HepG2 (cell line): Measurements from ENCODE around the gene KRTAP10-2. TPM values are rescaled to one million over a fixed set of nuclear protein-coding genes. Genes with fewer than 3 reads are reported as not detected.

Source experiments
- ATAC-seq: fragments of 200-7000 bp; cut with Tn5 transposase; 3 replicates; pipeline ENCODE4 v1.9.1; 2020; ENCODE audit warnings: mild to moderate bottlenecking, moderate library complexity
- BruUV-seq: library from RNA; stranded (reverse); fragments of 400-500 nt; replicated peaks from 2 replicates; lab custom pipeline; 2021; lab: Mats Ljungman, UMichigan
- CTCF ChIA-PET: fragments of 300-600 bp; formaldehyde crosslinking; extraction: SDS; loops from one replicate; lab custom pipeline; 2021; ENCODE audit warnings: low total read pairs, inconsistent platforms, low intra/inter-chr PET ratio; lab: Yijun Ruan, JAX
- POLR2A ChIA-PET: fragments of 350-600 bp; sonication (Branson Sonifier 250); formaldehyde crosslinking; loops from one replicate; lab custom pipeline; 2020; ENCODE audit warnings: antibody characterized with exemption, inconsistent platforms; lab: Yijun Ruan, JAX
- DNase-seq: peaks from one replicate; pipeline ENCODE4 v3.0.0-alpha.2; 2015; ENCODE audit warnings: low spot score
- FAIRE-seq: peaks from 3 replicates; lab custom pipeline; 2011; peaks lifted over from hg19 to GRCh38; lab: Jason Lieb, UNC
- H2AFZ ChIP-seq: one replicate; pipeline ENCODE4 v1.6.1; 2011; ENCODE audit warnings: low read length, inconsistent platforms
- H3K27ac ChIP-seq: fragments of 300-600 bp; 3 replicates; pipeline ENCODE4 v1.8.0; 2011; ENCODE audit warnings: mixed run types, mild to moderate bottlenecking, mixed read lengths, low read length, inconsistent platforms; ENCODE audit not compliant: insufficient read depth; ENCODE audit errors: extremely low read length
- H3K27me3 ChIP-seq, 2 experiments: fragments of 200-600 bp in 1 of 2; 2 replicates in 1 of 2; 3 replicates in 1 of 2; pipeline versions ENCODE4 v1.6.0 to v1.8.0; 2011; ENCODE audit warnings: low read length in 2 of 2, mild to moderate bottlenecking in 2 of 2, moderate library complexity in 2 of 2, inconsistent platforms in 1 of 2; ENCODE audit not compliant: insufficient read depth in 2 of 2, control insufficient read depth in 1 of 2
- H3K36me3 ChIP-seq, 2 experiments: fragments of 200-600 bp in 1 of 2; replicated peaks in 1 of 2; 2 replicates in 1 of 2; 3 replicates in 1 of 2; pipeline versions ENCODE4 v1.5.1 to v1.8.0; 2011; ENCODE audit warnings: low read length in 2 of 2, inconsistent platforms in 1 of 2; ENCODE audit not compliant: insufficient read depth in 2 of 2, control insufficient read depth in 1 of 2
- H3K4me1 ChIP-seq: 2 replicates; pipeline ENCODE4 v1.5.1; 2012; ENCODE audit warnings: low read length, inconsistent platforms; ENCODE audit not compliant: insufficient read depth
- H3K4me2 ChIP-seq: 2 replicates; pipeline ENCODE4 v1.6.0; 2011; ENCODE audit warnings: low read depth, low read length, inconsistent platforms
- H3K4me3 ChIP-seq, 3 experiments: fragments of 200-600 bp in 1 of 3; sonication (generic), shearing (Covaris generic) in 1 of 3; replicated peaks in 1 of 3; 2 replicates each; pipeline ENCODE4 v1.5.1; 2011 to 2016; ENCODE audit warnings: low read length in 3 of 3, inconsistent platforms in 2 of 3, low read depth in 2 of 3, mild to moderate bottlenecking in 2 of 3, control low read depth in 1 of 3, mixed read lengths in 1 of 3; ENCODE audit not compliant: insufficient read depth in 1 of 3
- H3K79me2 ChIP-seq: one replicate; pipeline ENCODE4 v1.6.1; 2011; ENCODE audit warnings: low read length, inconsistent platforms; ENCODE audit not compliant: insufficient read depth
- H3K9ac ChIP-seq: 2 replicates; pipeline ENCODE4 v1.6.0; 2011; ENCODE audit warnings: mild to moderate bottlenecking, low read depth, low read length, inconsistent platforms; ENCODE audit not compliant: insufficient read depth
- H3K9me3 ChIP-seq: 2 replicates; pipeline ENCODE4 v1.5.1; 2012; ENCODE audit warnings: mild to moderate bottlenecking, low read length
- H4K20me1 ChIP-seq: 2 replicates; pipeline ENCODE4 v1.6.0; 2011; ENCODE audit warnings: inconsistent platforms, mild to moderate bottlenecking, low read length, moderate library complexity; ENCODE audit not compliant: insufficient read depth
- AGO1 ChIP-seq: fragments of 200-400 bp; formaldehyde crosslinking; IDR thresholded peaks from 2 replicates; pipeline ENCODE4 v1.6.1; 2017; ENCODE audit warnings: mild to moderate bottlenecking, low read depth, low read length, moderate library complexity; ENCODE audit not compliant: poor library complexity, severe bottlenecking
- AGO2 ChIP-seq: fragments of 200-400 bp; formaldehyde crosslinking; optimal IDR thresholded peaks from 2 replicates; pipeline ENCODE3; 2017; ENCODE audit warnings: mild to moderate bottlenecking, low read depth, low read length, moderate library complexity
- ATF1 ChIP-seq: IDR thresholded peaks from 2 replicates; pipeline ENCODE4 v1.6.1; 2016; ENCODE audit warnings: mild to moderate bottlenecking, control low read depth
- CSRNP1 ChIP-seq: sonication (generic); formaldehyde crosslinking; IDR thresholded peaks from 2 replicates; pipeline ENCODE4 v1.8.1; 2023; ENCODE audit warnings: mild to moderate bottlenecking, missing genetic modification reagents
- RAD21 ChIP-seq: fragments of 450-650 bp; formaldehyde crosslinking; IDR thresholded peaks from 2 replicates; pipeline ENCODE4 v1.5.0; 2020; ENCODE audit warnings: mild to moderate bottlenecking
- SIN3B ChIP-seq: fragments of 150-350 bp; IDR thresholded peaks from 2 replicates; pipeline ENCODE4 v1.6.1; 2014; ENCODE audit warnings: low read length
- U2AF1 ChIP-seq: fragments of 200-400 bp; formaldehyde crosslinking; optimal IDR thresholded peaks from 2 replicates; pipeline ENCODE3; 2017; ENCODE audit warnings: mild to moderate bottlenecking, low read depth, low read length
- ZNF678 ChIP-seq: sonication (generic); formaldehyde crosslinking; IDR thresholded peaks from 2 replicates; pipeline ENCODE4 v1.4.0; 2020; ENCODE audit warnings: mild to moderate bottlenecking, missing genetic modification reagents
- ZNF83 ChIP-seq: sonication (generic); formaldehyde crosslinking; IDR thresholded peaks from 2 replicates; pipeline ENCODE4 v1.4.0; 2020; ENCODE audit warnings: missing genetic modification reagents, mild to moderate bottlenecking, borderline replicate concordance
- WGBS: methylation state at CpG from one replicate; pipeline ENCODE4 v1.1.6; 2017; ENCODE audit warnings: low lambda C conversion rate; 5-methylcytosine and 5-hydroxymethylcytosine counted together
- in situ Hi-C: cut with HindIII; loops from 2 replicates; pipeline ENCODE4 v1.10.0; 2017; ENCODE audit warnings: low pct_unique_long_range_greater_than_20kb; ENCODE audit not compliant: extremely low pct_ligation_motif_present
- intact Hi-C: fragments of 100-400 bp; cut with micrococcal nuclease; formaldehyde crosslinking; loops from one replicate; pipeline ENCODE4 v1.10.0; 2022; ENCODE audit not compliant: unreplicated experiment
- polyA plus RNA-seq, 8 experiments: library from polyadenylated mRNA; depleted of rRNA in 3 of 8; stranded (reverse) in 7 of 8; unstranded in 1 of 8; fragments of >200 nt; fragmentation: Illumina TruSeq in 4 of 8; extraction: Trizol in 4 of 8; gene quantifications; 2 replicates each; pipeline versions ENCODE4 v1.2.1 to v1.2.3, GENCODE V29; 2011 to 2016; ENCODE audit warnings: low read depth in 4 of 8, missing spikeins in 1 of 8, mixed read lengths in 1 of 8; ENCODE audit not compliant: insufficient read depth in 1 of 8
- total RNA-seq, 5 experiments: library from RNA; depleted of rRNA; stranded (reverse); fragments of >200 nt; fragmentation: Illumina TruSeq; extraction: Trizol; gene quantifications; 2 replicates each; pipeline ENCODE4 v1.2.3, GENCODE V29; 2016; ENCODE audit warnings: low read depth in 1 of 5

The KRTAP10-2 gene
- total and polyA plus RNA-seq, 2 of the 13 experiments (the other 11 are each of a cell fraction or from before 2014, with no cell fraction given), result not detected

- no peak for TF ChIP-seq ZNF83
- TF ChIP-seq AGO1, result peak; percentile 20
- TF ChIP-seq ATF1 (CRISPR knock-in tag), result no peak
- TF ChIP-seq ZNF678, result no peak
- no peak for TF ChIP-seq SIN3B
- TF ChIP-seq RAD21, result peak; percentile 29; the same call in 1 of the 2 replicates
- no peaks in the 10 kb centered on the region for H3K36me3 ChIP-seq
- H3K4me2 ChIP-seq, result no peak overlapping the region
- ATAC-seq (no peak), DNase-seq (no peak), FAIRE-seq (no peak)
- no peaks in the 10 kb centered on the region; a peak in 1 of 5 replicates for H3K27me3 ChIP-seq
- peaks cover 27% of the 10 kb centered on the region for H3K4me1 ChIP-seq
- H3K9me3 ChIP-seq, result no peaks in the 10 kb centered on the region
- ChIA-PET CTCF (no interaction called here), POLR2A (no interaction called here)
- no peak overlapping the region for H3K4me3 ChIP-seq
- H2AFZ ChIP-seq, result no peak overlapping the region
- H3K79me2 ChIP-seq, result no peaks in the 10 kb centered on the region
- in situ Hi-C loops, result no loop called here
- WGBS, result no CpG with 5 or more reads among the region's 1 CpG
- H3K27ac ChIP-seq, result no peak overlapping the region
- intact Hi-C loops, result no loop called here
- H3K9ac ChIP-seq, result no peak overlapping the region
- no TSS peak for BruUV-seq
- H4K20me1 ChIP-seq, result no peaks in the 10 kb centered on the region
These were observed 28.5 kb downstream of the KRTAP10-2 start for GRCh38 chr21:44522753-44523204.

GRCh38 chr21:44521928-44522752, 29.2 kb downstream of the KRTAP10-2 start:
- peaks cover 34% of the 10 kb centered on the region for H3K4me1 ChIP-seq
- H3K9ac ChIP-seq, result no peak overlapping the region
- peak; percentile 65 for TF ChIP-seq AGO2
- no peak for TF ChIP-seq U2AF1
- TF ChIP-seq AGO1, result peak; percentile 60
- no peak for TF ChIP-seq CSRNP1 (CRISPR knock-in tag)
- H3K36me3 ChIP-seq, result no peaks in the 10 kb centered on the region
- ATAC-seq (peak; percentile 71), DNase-seq (no peak), FAIRE-seq (no peak)
- 84% methylated on average over 3 of the region's 33 CpGs for WGBS
- intact Hi-C loops, result no loop called here
- ChIA-PET CTCF (no interaction called here), POLR2A (no interaction called here)
- no peaks in the 10 kb centered on the region for H4K20me1 ChIP-seq
- H3K27me3 ChIP-seq, result no peaks in the 10 kb centered on the region; a peak in 1 of 5 replicates
- in situ Hi-C loops, result no loop called here
- no peak overlapping the region for H2AFZ ChIP-seq
- H3K4me3 ChIP-seq, result no peak overlapping the region
- H3K79me2 ChIP-seq, result no peaks in the 10 kb centered on the region
- no peaks in the 10 kb centered on the region for H3K9me3 ChIP-seq
- H3K27ac ChIP-seq, result no peak overlapping the region
- H3K4me2 ChIP-seq, result no peak overlapping the region
- BruUV-seq, result no TSS peak
